GM21717 (cell line): Measurements from ENCODE around the gene RHOH.
"Not testable (repeated sequence)": the region's sequence is repeated elsewhere in the genome, so short reads cannot be mapped to it uniquely, and the experiment has no call there.

Experiments used
- ATAC-seq: cut with Tn5 transposase; IDR thresholded peaks from one replicate; pipeline ENCODE4 v1.9.1; 2021; ENCODE audit warnings: mild to moderate bottlenecking, moderate library complexity; ENCODE audit not compliant: unreplicated experiment

Gene RHOH, protein sequence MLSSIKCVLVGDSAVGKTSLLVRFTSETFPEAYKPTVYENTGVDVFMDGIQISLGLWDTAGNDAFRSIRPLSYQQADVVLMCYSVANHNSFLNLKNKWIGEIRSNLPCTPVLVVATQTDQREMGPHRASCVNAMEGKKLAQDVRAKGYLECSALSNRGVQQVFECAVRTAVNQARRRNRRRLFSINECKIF

DNA sequence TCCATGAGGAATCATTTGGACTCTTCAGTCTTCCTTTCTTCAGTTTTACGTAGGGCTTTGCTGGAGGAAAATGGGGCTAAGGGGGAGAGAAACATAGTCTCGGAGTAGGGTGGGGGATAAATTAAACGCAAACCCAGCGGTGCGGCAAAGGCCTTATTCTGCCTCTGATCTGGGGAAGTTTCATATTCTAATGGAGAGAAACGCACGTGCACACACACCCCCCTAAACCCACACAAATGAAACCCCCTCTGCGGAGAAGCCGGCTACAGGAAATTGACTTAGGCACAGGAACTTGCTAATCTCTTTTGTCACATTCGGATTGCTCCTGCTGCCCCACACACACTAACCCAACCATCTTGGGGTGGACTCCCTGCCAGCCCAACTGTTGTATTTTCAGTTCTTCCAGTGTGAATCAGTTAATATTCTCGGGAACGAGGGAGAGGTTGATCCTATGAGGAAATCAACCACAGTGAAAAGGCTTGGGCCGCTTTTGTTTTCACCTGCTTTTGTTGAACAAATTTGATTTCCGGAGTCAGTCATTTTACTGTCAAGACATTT lies at the start of gene RHOH:
Gene RHOH, plus strand, starts transcription at position 308 of the 558 bp plus-strand sequence. CDS start 46,356 bp downstream, outside the sequence.
- no peak for ATAC-seq

DNA sequence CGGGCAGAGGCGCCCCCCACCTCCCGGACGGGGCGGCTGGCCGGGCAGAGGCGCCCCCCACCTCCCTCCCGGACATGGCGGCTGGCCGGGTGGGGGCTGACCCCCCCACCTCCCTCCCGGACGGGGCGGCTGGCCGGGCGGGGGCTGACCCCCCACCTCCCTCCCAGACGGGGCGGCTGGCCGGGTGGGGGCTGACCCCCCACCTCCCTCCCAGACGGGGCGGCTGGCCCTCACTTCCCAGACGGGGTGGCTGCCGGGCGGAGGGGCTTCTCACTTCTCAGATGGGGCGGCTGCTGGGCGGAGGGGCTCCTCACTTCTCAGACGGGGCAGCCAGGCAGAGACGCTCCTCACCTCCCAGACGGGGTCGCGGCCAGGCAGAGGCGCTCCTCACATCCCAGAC lies 49.3 kb upstream of the RHOH start:
- ATAC-seq, result not testable (repeated sequence)

DNA sequence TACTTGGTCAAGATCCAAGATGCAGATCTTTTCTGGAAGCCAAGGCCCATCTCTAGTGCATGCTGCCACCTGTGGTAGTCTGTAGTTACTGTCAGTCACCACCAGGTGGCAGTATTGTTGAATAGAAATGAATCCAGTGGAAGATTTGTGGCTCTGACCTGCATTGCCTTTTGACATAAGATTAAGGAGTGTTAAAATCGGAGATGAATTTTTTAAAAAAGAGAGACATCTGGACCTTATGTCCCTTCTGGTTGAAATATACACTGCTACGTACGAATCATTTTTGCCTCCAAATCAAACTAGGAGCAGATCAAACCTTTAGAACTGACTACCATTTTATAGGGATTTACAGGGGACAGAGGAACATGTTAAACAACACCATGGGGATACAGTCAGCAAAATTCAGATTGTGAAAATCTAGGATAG lies 46.9 kb upstream of the RHOH start:
- ATAC-seq, result no peak

DNA sequence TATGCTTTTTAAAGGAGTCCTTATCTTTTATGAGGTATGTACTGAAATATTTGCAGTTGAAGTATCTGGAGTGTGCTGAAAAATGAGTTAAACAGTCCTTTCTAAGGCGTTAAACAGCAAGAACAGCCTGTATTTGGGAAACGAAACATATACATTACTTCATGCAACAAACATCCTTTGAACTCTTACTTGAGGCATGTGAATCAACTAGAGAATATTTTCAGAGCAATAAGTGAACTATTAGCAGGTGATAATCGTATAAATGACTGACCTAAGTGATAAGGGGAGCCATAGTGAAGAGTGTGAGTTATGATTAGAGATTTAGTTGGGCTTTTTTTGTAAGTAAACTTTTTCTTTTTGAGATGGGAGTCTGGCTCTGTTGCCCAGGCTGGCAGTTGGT lies 45.9 kb upstream of the RHOH start:
- no peak for ATAC-seq

DNA sequence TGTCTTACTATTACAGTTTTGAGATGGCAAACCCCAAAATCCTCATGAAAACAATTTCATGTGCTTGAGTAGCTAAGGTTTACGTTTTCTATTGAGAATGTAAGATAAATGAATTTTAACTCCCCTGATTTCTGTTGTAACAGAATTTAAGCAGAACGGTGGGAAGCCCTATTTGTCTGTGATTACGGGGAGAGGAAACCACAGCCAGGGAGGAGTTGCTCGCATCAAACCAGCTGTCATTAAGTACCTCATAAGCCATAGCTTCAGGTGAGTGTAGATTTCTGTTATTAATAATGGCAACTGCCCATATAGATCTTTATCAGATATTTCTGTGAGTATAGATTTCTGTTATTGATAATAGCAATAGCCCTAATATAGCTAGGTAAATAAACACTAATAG lies 44.2 kb upstream of the RHOH start:
- ATAC-seq, result no peak

DNA sequence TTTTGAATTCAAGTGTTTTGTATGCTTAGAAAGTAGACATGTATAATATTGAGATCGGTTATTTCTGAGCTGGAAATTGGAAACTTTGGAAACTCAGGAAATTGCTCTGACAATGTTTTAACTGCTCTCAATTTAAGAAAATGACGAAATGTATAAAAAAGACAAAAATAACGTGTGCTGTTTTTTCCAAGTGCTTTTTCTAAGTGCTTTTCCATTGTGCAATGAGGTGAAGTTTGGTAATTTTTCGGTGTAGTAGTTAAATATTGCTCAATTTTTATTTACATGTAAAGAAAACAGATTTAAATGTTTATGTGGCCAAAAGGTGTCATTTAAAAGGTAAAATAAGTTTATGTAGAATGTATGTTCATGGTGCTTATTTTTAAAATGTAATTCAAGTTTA lies 39.4 kb upstream of the RHOH start:
- ATAC-seq, result no peak

DNA sequence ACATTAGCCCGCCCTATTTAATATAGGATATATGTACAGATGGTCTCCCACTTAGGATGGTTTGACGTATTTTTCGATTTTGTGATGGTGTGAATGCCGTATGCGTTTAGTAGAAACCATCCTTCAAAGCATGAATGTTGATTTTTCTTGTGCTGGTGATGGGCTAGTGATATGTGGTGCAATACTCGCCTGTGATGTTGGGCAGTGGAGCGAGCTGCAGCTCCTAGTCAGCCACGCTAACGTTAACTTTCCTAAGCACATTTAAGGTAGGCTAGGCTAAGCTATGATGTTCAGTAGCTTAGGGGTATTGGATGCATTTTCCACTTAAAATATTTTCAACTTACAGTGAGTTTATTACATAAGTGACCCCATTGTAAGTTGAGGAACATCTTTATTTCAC lies 36.6 kb upstream of the RHOH start:
- ATAC-seq, result no peak

DNA sequence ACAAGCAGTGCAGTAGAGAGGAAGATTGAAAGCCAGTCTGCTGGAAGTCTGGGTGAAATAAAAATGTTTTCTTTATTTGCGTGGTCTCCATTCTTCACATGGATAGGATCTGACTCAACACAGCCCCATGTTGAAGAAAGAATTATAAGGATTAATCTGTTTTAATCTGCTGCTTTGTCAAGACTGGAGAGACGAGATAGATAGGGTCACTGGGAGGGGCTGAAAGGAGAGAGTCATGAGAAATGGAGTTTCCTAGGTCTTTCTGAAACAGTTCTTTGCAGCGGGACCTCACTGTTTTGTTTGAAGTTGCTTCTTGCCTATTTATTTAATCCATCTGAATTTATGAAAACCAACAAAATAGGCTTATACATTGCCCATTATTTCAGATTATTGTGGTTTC lies 32.4 kb upstream of the RHOH start:
- no peak for ATAC-seq

DNA sequence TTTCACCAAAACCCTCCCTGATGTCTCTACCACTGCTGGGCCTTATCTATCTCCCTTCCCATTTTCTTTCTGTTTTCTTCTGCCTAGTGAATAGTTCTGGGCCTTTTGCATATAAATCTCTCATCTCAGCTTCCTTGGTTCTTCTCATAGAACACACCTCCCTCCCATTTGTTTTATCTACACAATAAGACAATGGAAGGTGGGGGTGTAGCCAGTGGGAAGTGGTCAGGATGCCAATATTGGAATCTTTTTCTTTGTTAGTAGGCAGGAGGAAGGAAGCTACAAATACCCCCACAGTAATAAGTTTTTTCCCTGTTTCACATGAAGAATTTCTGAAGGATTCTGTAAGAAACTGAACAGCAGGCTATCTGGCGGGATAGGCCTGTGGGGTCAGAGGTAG lies 30.9 kb upstream of the RHOH start:
- no peak for ATAC-seq

DNA sequence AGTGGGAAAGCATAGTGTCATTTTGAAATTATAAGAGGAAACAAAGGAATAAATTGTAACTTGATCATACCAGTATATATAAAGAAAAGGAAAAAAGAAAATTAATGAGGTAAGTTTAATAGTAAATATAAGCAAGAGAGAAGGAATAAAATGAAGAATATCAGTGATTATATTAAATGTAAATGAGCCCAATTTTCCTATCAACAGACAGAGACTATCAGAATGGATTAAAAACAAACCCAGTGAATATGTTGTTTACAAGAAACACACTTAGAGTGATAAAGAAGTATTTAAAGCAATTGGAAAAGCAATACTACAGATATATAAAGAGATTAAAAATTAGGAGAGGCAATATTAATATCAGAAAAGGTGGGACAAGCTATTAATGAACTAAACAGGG lies 28.8 kb upstream of the RHOH start:
- no peak for ATAC-seq

DNA sequence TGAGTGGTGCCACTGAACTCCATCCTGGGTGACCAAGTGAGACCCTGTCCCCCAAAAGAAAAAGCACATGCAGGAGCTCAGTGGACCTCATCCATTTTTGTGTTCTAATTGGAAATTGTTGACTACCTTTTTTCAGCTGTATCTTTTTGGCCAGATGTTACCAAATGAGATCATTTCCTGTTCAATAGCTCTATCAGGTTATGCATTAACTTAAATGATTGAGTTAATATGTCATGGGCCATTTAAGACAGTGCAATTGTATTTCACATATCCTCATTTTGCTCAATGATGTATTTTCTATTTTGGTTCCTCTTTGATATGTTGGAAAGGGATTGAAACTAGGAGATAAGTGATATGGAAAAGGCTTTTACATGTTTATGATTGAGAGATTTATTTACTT lies 26.2 kb upstream of the RHOH start:
- ATAC-seq, result no peak

DNA sequence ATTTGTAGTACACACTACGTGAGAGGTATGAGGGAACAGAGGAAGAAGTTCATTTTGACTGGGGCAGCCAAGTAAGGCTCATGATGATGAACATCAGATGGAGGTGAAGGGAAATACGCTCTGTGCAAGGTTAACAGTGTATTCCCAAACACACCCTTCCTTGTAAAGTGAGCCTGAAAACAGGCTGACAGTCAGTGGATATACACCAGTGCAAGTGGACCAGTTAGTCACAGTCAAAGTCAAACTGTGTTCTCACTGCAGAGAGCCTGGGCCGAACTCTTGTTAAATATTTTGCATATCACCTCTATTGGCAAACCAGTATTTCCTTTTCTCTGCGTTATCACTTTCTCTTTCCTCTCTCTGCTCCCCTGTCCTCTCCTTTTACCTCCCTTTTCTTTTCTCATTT lies 23.4 kb upstream of the RHOH start:
- ATAC-seq, result peak; percentile 71

DNA sequence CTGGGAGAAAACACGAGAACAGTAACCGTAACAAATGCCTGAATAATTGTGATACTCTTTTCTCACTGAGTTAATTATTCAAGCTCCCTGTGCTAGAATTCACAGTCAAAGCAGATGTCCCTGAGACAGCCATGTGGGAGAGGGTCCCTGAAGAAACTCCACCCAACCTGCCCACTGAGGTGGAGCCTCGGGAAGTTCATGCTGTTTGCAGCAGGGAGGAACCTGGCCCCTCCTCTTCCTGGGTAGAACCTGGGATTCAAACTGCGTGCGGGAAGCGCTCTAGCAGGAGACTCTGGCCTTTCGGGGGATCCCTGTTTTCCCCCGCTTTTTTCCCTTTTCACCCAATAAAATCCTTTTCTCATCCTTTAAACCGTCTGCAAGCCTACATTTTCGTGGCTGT lies 20.2 kb upstream of the RHOH start:
- no peak for ATAC-seq

DNA sequence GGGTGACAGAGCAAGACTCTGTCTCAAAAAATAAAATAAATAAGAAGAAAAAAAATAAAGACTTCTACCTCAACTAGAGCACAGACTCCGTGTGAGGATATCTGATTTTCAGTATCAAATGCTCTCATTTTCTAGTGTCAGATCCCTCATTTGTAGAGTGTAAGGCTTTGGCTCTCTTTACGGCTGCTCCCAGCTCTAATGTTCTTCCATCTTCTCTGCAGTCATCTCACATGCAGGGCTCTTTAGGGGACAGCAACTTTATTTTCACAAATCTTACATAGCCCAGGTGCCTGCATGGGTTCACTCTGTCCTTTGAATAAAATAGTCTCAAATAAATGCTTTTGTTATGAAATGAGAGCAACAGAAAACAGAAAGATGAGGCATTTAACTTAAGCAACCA lies 19.2 kb upstream of the RHOH start:
- ATAC-seq, result no peak

DNA sequence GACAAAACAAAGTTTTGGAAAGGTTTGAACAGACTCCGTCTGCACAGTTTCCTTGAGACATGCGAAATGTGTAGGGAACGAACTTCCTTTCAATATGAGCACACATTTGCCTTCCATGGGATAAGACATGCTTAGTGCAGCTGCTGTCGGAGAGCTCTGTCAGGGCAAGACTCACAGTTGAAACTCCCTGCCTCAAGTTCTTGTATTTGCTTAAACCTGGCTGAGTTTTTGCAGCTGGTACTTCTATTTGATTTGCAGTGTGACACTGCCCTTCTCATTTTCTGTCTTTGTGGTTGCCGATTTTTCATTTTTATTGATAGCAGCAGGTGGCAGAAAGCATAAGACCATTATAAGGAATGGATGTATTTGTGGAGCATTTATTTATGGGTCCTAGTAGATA lies 18.2 kb upstream of the RHOH start:
- ATAC-seq, result no peak

DNA sequence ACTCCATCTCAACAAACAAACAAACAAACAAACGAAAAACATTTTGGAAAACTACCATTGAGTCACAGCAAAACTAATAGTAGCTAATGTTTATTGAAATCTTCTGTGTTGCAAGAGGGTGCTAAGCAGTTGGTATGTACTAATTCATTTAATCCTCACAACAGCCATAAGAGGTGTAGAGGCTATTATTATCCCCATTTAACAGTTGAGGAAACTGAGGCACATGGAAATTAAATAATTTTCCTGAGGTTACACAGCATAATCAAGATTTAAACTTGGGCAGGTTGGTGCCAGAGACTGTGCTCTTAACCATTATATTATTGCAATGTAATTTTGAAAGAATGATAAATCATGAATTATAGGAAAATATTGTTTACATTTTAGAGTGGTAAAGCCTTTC lies 17.5 kb upstream of the RHOH start:
- no peak for ATAC-seq

DNA sequence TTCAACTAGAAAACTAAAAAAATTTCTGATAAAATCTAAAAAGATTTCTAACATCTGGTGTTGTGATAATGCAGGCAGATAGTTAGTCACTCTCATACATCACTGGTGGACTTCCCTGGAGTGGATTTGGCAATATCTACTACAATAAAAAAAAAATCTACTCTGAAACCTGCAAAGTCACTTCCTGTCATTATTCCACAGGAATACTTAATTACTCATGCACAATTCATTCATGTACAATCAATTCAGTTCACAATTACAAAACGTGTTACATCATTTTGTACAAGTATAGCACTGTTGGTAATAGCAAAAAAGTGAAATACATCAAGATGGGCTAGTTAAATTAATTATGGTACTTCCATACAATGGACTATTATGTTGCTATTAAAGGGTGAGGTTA lies 16.5 kb upstream of the RHOH start:
- ATAC-seq, result no peak

DNA sequence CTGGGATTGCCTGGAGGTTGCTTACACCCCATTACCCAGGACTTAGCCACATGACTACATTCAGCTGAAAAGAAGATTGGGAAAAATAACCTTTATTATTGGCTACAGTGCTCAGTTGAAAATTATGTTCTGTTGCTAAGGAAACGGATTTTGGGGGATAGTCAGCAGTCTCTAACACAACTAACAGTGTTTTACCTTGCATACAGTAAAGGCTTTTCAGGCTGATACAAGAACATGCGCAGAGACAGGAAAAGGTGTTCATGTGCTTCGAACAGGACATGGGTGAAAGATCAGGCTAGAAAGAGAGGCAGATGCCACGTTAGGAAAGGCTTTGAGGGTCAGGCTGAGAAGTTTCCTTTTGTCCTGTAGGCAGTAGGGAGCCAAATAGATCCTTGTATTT lies 14.8 kb upstream of the RHOH start:
- no peak for ATAC-seq

DNA sequence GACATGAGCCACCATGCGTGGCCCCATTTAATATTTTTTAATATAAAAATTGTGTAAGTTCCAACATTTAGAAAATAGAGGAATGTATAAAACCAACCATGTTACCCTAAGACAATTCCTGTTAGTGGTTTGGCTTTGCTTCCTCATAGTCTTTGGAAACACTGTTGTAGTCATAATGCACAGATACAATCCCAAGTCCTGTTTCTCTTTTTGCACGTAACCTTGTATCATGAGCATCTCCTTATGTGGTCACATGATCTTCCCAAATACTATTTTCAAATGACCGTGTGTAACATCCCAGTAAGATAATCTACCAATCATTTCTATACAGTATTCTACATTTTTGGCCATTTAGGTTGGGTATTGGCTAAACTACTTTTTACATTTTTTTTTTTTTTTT lies 13.9 kb upstream of the RHOH start:
- ATAC-seq, result no peak

DNA sequence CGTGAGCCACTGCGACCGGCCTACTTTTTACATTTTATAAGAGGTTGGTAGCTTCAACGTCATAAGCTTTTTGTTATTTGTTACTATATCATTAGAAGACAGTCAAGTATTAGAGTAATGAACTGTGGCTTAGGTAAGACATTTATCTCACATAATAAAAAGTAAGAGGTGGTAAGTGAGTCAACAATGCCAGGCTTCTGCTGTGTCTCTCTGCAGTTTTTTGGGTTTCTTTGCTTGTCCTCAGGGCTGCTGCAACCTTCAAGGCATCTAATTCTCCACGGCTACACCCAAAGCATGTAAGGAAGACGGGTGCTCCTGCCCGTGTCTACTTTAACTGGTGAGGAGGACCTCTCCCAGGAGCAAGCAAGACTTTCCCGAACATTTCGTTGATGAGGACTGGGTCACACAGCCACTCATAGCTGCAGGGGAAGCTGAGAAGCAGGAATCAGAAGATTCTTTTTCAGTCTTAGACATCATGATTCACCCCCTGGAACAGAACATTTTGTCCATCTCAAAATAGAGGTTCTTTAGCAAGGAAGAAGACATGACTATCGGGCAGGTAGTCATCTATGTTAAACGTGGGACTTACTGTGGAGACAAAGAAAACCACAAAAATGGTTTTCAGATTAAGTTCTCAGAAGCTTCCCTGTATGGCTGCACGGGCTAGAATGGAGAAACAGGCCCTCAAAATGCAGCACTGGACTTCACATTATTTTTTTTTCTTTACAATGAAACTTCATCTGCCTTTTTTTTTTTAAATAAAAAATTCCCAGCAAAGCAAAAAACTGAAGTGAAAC lies 13.0 kb upstream of the RHOH start:
- peak; percentile 40 for ATAC-seq

DNA sequence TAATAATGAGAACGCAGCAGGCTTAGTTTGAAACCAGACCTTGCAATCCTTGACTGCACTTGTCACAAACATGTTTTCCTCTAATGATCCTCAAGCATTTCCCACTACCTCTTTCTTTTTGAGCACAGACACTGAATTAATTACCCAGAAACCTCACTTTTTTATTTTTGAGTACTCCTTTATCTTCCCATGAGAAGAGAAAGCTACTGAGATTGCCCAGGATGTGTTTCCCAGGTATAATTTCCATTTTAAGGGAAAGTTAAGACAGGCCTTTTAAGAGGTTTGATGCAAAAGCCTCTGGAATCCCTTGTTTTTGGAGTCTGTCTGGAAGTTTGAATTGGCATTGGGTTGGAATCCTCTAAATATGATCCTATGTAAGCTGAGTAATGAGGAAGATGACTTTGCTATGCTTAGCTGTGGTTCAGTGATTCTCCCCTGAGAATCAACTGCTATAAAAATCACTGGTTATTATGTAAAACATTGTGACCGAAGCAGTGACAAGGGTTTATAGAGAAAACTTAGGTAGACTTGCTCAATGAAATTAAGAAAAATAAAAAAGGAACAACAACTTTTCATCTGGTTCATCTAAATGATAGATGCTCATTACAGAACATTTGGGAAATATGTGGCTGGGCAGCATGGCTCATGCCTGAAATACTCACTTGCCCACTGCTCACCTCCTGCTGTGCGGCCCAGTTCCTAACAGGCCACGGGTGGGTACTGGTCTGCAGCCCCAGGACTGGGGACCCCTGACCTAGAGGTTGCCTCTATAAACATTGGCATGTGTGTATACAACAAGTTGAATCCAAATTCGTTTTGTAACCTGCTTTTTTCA lies 10.8 kb upstream of the RHOH start:
- peak; percentile 41 for ATAC-seq

DNA sequence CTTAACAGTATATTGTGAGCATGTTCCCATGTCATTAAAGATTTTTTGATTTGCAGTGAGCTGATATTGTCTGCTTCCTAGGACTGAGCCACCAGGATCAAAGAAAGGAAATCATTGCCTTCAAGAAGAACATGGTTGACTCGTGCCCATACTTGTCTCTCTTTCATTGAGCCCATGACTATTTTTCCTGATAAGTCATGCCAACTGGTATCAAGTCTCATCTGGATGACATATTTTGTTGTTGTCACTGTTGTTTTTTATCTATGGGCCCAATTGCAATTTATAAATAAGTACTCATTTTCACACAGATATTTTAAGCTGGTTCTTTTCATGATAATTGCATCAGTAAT lies 10.2 kb upstream of the RHOH start:
- no peak for ATAC-seq
